Progenitor cell of endocrine pancreas (in vitro differentiated cells): ENCODE data around the gene TPGS1. TPM values are rescaled to one million over a fixed set of nuclear protein-coding genes. Genes with fewer than 3 reads are reported as not detected.
A peak's percentile ranks its signal among the peaks of the same experiment; 100 is the strongest.

ENCODE experiments used
- DNase-seq: peaks from one replicate; pipeline ENCODE4 v3.0.0; 2021; ENCODE audit warnings: low spot score; ENCODE audit not compliant: unreplicated experiment
- H3K27ac Mint-ChIP-seq: 2 replicates; pipeline ENCODE4 v1.8.0; 2021; ENCODE audit warnings: mild to moderate bottlenecking, moderate library complexity, mixed read lengths
- H3K27me3 Mint-ChIP-seq: 2 replicates; pipeline ENCODE4 v1.8.0; 2021; ENCODE audit warnings: mixed read lengths
- H3K36me3 Mint-ChIP-seq: 2 replicates; pipeline ENCODE4 v1.8.0; 2022; ENCODE audit warnings: mixed read lengths; ENCODE audit not compliant: insufficient read depth
- H3K4me1 Mint-ChIP-seq: 2 replicates; pipeline ENCODE4 v1.8.0; 2021; ENCODE audit warnings: low read depth, mixed read lengths
- H3K4me3 Mint-ChIP-seq: 2 replicates; pipeline ENCODE4 v1.8.0; 2021; ENCODE audit warnings: low read depth, mild to moderate bottlenecking, moderate library complexity, mixed read lengths
- H3K9me3 Mint-ChIP-seq: 2 replicates; pipeline ENCODE4 v1.8.0; 2021; ENCODE audit warnings: low read depth, mixed read lengths
- long read RNA-seq: library from polyadenylated mRNA; unstranded; transcript quantifications from one replicate; pipeline ENCODE4 v2.0.0, GENCODE V29; 2020
- total RNA-seq: library from RNA; stranded (reverse); gene quantifications from 2 replicates; pipeline ENCODE4 v1.2.1, GENCODE V29; 2021
- TF ChIP-seq, protein P1 (sequence below): fragments of 200-600 bp; sonication (generic); IDR thresholded peaks from one replicate; pipeline ENCODE4 v1.5.0; 2021; ENCODE audit warnings: antibody characterized with exemption, mild to moderate bottlenecking; ENCODE audit not compliant: unreplicated experiment

TPGS1 gene
- 16.4 and 18.0 TPM in 2 replicates for total RNA-seq
- long read RNA-seq, partial matches to known transcripts, result 0 of 1 reads
- long read RNA-seq, other reads (novel, unspliced or antisense), result 0 of 1 reads

GRCh38 chr19:507286-508203 lies at the start of gene TPGS1:
Gene TPGS1, plus strand, starts transcription at chr19:507497. Its CDS starts 10 bp downstream, at chr19:507507.
- TF ChIP-seq, protein P1, sequence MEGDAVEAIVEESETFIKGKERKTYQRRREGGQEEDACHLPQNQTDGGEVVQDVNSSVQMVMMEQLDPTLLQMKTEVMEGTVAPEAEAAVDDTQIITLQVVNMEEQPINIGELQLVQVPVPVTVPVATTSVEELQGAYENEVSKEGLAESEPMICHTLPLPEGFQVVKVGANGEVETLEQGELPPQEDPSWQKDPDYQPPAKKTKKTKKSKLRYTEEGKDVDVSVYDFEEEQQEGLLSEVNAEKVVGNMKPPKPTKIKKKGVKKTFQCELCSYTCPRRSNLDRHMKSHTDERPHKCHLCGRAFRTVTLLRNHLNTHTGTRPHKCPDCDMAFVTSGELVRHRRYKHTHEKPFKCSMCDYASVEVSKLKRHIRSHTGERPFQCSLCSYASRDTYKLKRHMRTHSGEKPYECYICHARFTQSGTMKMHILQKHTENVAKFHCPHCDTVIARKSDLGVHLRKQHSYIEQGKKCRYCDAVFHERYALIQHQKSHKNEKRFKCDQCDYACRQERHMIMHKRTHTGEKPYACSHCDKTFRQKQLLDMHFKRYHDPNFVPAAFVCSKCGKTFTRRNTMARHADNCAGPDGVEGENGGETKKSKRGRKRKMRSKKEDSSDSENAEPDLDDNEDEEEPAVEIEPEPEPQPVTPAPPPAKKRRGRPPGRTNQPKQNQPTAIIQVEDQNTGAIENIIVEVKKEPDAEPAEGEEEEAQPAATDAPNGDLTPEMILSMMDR, result no peak
- H3K36me3 Mint-ChIP-seq, result peaks cover 3% of the 10 kb centered on the region
- H3K4me3 Mint-ChIP-seq, result peak within 1 kb of the TSS; percentile 85
- peaks cover 11% of the 10 kb centered on the region for H3K27me3 Mint-ChIP-seq
- H3K4me1 Mint-ChIP-seq, result peaks cover 8% of the 10 kb centered on the region
- peak; percentile 55 for DNase-seq
- no peaks in the 10 kb centered on the region for H3K9me3 Mint-ChIP-seq
- peak within 1 kb of the TSS; percentile 100 for H3K27ac Mint-ChIP-seq

- Mint-ChIP-seq H3K27me3 (no peaks in the 10 kb centered on the region), H3K4me3 (no peak overlapping the region), H3K27ac (peak overlapping the region; percentile 51), H3K4me1 (peaks cover 4% of the 10 kb centered on the region), H3K36me3 (peaks cover 23% of the 10 kb centered on the region), H3K9me3 (no peaks in the 10 kb centered on the region)
- TF ChIP-seq, protein P1, result no peak
- DNase-seq, result no peak
Observed at GRCh38 chr19:457636-458035, 49.7 kb upstream of the TPGS1 start.

DNA sequence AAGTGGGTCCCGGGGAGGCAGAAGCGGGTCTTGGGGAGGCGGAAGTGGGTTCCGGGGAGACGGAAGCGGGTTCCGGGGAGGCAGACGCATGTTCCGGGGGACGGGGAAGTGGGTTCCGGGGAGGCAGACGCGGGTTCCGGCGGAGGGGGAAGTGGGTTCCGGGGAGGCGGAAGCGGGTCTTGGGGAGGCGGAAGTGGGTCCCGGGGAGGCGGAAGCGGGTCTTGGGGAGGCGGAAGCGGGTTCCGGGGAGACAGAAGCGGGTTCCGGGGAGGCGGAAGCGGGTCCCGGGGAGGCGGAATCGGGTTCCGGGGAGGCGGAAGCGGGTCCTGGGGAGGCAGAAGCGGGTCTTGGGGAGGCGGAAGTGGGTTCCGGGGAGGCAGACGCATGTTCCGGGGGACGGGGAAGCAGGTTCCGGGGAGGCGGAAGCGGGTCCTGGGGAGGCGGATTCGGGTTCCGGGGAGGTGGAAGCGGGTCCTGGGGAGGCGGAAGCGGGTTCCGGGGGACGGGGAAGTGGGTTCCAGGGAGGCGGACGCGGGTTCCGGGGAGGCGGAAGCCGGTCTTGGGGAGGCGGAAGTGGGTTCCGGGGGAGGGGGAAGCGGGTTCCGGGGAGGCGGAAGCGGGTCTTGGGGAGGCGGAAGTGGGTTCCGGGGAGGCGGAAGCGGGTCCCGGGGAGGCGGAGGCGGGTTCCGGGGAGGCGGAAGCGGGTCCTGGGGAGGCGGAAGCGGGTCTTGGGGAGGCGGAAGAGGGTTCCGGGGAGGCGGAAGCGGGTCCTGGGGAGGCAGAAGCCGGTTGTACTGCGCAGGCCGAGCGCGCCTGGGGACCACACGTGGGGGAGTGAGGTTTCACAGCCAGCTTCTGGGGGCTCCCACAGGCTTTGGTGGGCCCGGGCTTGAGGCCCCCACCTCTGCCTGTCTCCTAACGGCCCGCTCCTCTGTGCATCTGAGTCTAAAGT lies 48.9 kb upstream of the TPGS1 start:
- Mint-ChIP-seq H3K27me3 (no peaks in the 10 kb centered on the region), H3K36me3 (peaks cover 18% of the 10 kb centered on the region), H3K4me1 (peaks cover 4% of the 10 kb centered on the region), H3K27ac (no peak overlapping the region), H3K4me3 (no peak overlapping the region), H3K9me3 (no peaks in the 10 kb centered on the region)
- DNase-seq, result no peak
- TF ChIP-seq, protein P1, result no peak

DNA sequence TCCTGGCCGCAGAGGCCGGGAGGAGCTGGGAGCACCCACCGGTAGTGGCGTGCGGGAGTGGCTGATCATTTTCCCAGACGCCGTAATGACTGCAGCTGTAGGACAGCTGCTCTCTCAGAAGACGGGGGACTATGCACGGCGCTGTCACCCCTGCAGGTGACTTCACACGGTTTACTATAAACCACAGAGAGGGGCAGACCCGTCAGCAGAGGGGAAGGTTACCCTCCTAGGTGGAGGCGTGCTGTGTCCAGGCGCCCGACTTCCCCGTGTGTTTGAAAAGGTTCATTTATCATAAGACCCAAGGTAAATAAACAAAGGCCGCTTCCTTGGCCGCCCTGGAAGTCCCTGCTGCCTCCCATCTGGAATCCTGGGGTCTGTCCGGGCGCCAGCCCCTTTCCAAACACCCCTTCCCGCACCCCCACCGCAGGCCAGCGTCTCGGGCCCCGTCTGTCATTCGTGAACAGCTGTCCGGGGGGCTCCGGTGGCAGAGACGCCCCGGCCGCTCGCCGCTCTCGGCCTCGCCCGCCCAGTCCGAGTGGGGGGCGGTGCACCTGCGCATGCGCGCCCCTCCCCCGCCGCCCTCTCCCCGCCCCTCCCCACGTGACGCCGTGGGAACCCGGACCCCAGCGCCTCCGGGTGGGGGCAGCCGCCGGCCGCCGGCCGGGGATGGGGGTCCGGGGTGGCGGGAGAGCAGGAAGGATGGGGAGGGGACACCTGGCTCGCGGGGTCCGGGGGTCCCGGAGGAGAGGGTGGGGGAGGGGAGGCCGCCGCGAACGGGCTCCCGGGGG lies 47.4 kb upstream of the TPGS1 start:
- H3K4me1 Mint-ChIP-seq, result peaks cover 4% of the 10 kb centered on the region
- H3K27ac Mint-ChIP-seq, result peak overlapping the region; percentile 96
- H3K4me3 Mint-ChIP-seq, result peak overlapping the region; percentile 88
- peak; percentile 75 for DNase-seq
- H3K9me3 Mint-ChIP-seq, result no peaks in the 10 kb centered on the region
- TF ChIP-seq, protein P1, result no peak
- peaks cover 8% of the 10 kb centered on the region for H3K36me3 Mint-ChIP-seq
- H3K27me3 Mint-ChIP-seq, result peaks cover 3% of the 10 kb centered on the region
